ENCODE results near the gene APBB2. TPM values are rescaled to one million over a fixed set of nuclear protein-coding genes. Genes with fewer than 3 reads are reported as not detected.

Gene APBB2
- total RNA-seq, 1 experiment from 2014 or later, result 46.0 TPM

GRCh38 chr4:40804598-40804997 lies 409.7 kb downstream of the APBB2 start:
- no peaks in the 10 kb centered on the region for H3K4me1 ChIP-seq (replicated peaks; ENCODE audit: insufficient read depth)
- no peak overlapping the region for H3K4me2 ChIP-seq
- BruUV-seq (replicated peaks), result no TSS peak
- H3K27ac ChIP-seq, result no peak overlapping the region
- H3K4me3 ChIP-seq, result no peak overlapping the region
- H2AFZ ChIP-seq, result no peak overlapping the region
- no peaks in the 10 kb centered on the region for H3K9me3 ChIP-seq (ENCODE audit: insufficient read depth, low read depth)
- POLR2A ChIA-PET (ENCODE audit: unreplicated experiment), result no interaction called here
- no peaks in the 10 kb centered on the region for H4K20me1 ChIP-seq (ENCODE audit: insufficient read depth)
- CTCF ChIA-PET, result no interaction called here
- TF ChIP-seq CTCF (conservative IDR thresholded peaks at IDR 0.05) (no peak), EZH2 (IDR thresholded peaks at IDR 0.05; ENCODE audit: low read depth) (no peak)
- no peaks in the 10 kb centered on the region for H3K36me3 ChIP-seq (ENCODE audit: low read depth)
- no peaks in the 10 kb centered on the region for H3F3A ChIP-seq (ENCODE audit: insufficient read depth, low read depth)
- H3K9me2 ChIP-seq (ENCODE audit: insufficient read depth), result no peaks in the 10 kb centered on the region
- H3K27me3 ChIP-seq (ENCODE audit: insufficient read depth, low read depth), result no peaks in the 10 kb centered on the region
- intact Hi-C loops (cut with micrococcal nuclease; ENCODE audit: unreplicated experiment), result no loop called here
- H3K79me2 ChIP-seq (ENCODE audit: low read depth), result no peaks in the 10 kb centered on the region
- DNase-seq, result no peak

- intact Hi-C loops (cut with micrococcal nuclease; ENCODE audit: unreplicated experiment), result no loop called here
- Histone ChIP-seq H3K36me3 (ENCODE audit: low read depth) (no peaks in the 10 kb centered on the region), H3K4me2 (no peak overlapping the region), H3K79me2 (ENCODE audit: low read depth) (no peaks in the 10 kb centered on the region), H4K20me1 (ENCODE audit: insufficient read depth) (no peaks in the 10 kb centered on the region), H3F3A (ENCODE audit: insufficient read depth, low read depth) (no peaks in the 10 kb centered on the region), H3K27me3 (ENCODE audit: insufficient read depth, low read depth) (no peaks in the 10 kb centered on the region), H2AFZ (no peak overlapping the region), H3K9me2 (ENCODE audit: insufficient read depth) (no peaks in the 10 kb centered on the region), H3K4me3 (no peak overlapping the region), H3K27ac (no peak overlapping the region), H3K4me1 (replicated peaks; ENCODE audit: insufficient read depth) (no peaks in the 10 kb centered on the region), H3K9me3 (ENCODE audit: insufficient read depth, low read depth) (no peaks in the 10 kb centered on the region)
- ChIA-PET CTCF (interaction anchor here (0.5 kb wide), 1 partner anchor 744 kb away, joined by 5 read pairs; no protein-coding TSS in a partner anchor), POLR2A (ENCODE audit: unreplicated experiment) (interaction anchor here (0.6 kb wide), 1 partner anchor 22 kb away, joined by 4 read pairs; no protein-coding TSS in a partner anchor)
- no peak for TF ChIP-seq EZH2 (IDR thresholded peaks at IDR 0.05; ENCODE audit: low read depth)
- TF ChIP-seq CTCF (conservative IDR thresholded peaks at IDR 0.05), result no peak
- BruUV-seq (replicated peaks), result no TSS peak
- no peak for DNase-seq
Measured at GRCh38 chr4:40800064-40800463, 414.3 kb downstream of the APBB2 start.

GRCh38 chr4:40789771-40790170 lies 424.6 kb downstream of the APBB2 start:
- Histone ChIP-seq H3K27me3 (ENCODE audit: insufficient read depth, low read depth) (no peaks in the 10 kb centered on the region), H3K4me1 (replicated peaks; ENCODE audit: insufficient read depth) (no peaks in the 10 kb centered on the region), H2AFZ (no peak overlapping the region), H3K4me2 (no peak overlapping the region), H3K79me2 (ENCODE audit: low read depth) (no peaks in the 10 kb centered on the region), H3K27ac (no peak overlapping the region), H3K9me2 (ENCODE audit: insufficient read depth) (no peaks in the 10 kb centered on the region), H3F3A (ENCODE audit: insufficient read depth, low read depth) (no peaks in the 10 kb centered on the region), H3K9me3 (ENCODE audit: insufficient read depth, low read depth) (no peaks in the 10 kb centered on the region), H3K4me3 (no peak overlapping the region), H3K36me3 (ENCODE audit: low read depth) (no peaks in the 10 kb centered on the region), H4K20me1 (ENCODE audit: insufficient read depth) (no peaks in the 10 kb centered on the region)
- no peak for DNase-seq
- no TSS peak for BruUV-seq (replicated peaks)
- TF ChIP-seq EZH2 (IDR thresholded peaks at IDR 0.05; ENCODE audit: low read depth) (no peak), CTCF (conservative IDR thresholded peaks at IDR 0.05) (no peak)
- ChIA-PET POLR2A (ENCODE audit: unreplicated experiment) (interaction anchor here (0.6 kb wide), 1 partner anchor 443 kb away, joined by 3 read pairs; no protein-coding TSS in a partner anchor), CTCF (no interaction called here)
- intact Hi-C loops (cut with micrococcal nuclease; ENCODE audit: unreplicated experiment), result no loop called here
